ENCODE results near the gene DIS3L2.

Gene DIS3L2

DNA sequence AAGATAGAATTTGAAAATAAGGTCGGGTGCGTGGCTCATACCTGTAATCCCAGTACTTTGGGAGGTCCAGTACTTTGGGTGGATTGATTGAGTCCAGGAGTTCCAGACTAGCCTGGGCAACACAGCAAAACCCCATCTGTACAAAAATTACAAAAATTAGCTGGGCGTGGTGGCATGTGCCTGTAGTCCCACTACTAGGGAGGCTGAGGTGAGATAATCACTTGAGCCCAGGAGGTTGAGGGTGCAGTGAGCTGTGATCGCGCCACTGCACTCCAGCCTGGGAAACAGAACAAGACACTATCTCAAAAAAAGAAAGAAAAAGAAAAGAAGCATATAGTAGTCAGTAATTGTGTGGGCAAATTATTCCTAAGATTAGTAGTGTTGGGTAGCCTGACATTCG is 222.8 kb downstream of the DIS3L2 start:
- H3K4me3 ChIP-seq (ENCODE audit: low read depth, low read length) = no peak overlapping the region
- no peak for TF ChIP-seq CTCF (IDR thresholded peaks at IDR 0.05; ENCODE audit: low read depth, low read length)

- H3K4me3 ChIP-seq (ENCODE audit: low read depth, low read length) = no peak overlapping the region
- TF ChIP-seq CTCF (IDR thresholded peaks at IDR 0.05; ENCODE audit: low read depth, low read length) = no peak
These were observed 229.3 kb downstream of the DIS3L2 start for GRCh38 chr2:232190796-232191195.

- TF ChIP-seq CTCF (IDR thresholded peaks at IDR 0.05; ENCODE audit: low read depth, low read length) = no peak
- no peak overlapping the region for H3K4me3 ChIP-seq (ENCODE audit: low read depth, low read length)
These were observed 234.0 kb downstream of the DIS3L2 start for GRCh38 chr2:232195487-232195886.

DNA sequence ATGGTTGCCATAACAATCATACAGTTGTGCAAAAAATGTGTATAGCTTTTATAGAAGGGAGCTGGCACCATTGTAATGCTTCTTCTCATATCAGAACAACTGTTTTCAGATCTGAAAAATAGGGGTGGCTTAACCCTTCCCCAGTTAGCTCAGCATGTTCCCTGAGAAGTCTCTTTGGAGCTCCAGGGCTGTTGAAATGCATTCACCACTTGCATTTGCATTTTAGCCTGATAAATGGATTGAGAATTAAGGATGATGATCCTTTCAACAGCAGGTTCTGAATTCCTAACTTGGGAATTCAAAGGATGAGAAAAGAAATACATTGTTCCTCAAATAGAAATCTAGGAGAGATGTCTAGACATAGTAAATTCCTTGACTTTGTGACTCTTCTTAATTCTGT is 235.3 kb downstream of the DIS3L2 start:
- H3K4me3 ChIP-seq (ENCODE audit: low read depth, low read length) = no peak overlapping the region
- no peak for TF ChIP-seq CTCF (IDR thresholded peaks at IDR 0.05; ENCODE audit: low read depth, low read length)

GRCh38 chr2:232200195-232200594 is 238.7 kb downstream of the DIS3L2 start:
- H3K4me3 ChIP-seq (ENCODE audit: low read depth, low read length) = no peak overlapping the region
- no peak for TF ChIP-seq CTCF (IDR thresholded peaks at IDR 0.05; ENCODE audit: low read depth, low read length)

DNA sequence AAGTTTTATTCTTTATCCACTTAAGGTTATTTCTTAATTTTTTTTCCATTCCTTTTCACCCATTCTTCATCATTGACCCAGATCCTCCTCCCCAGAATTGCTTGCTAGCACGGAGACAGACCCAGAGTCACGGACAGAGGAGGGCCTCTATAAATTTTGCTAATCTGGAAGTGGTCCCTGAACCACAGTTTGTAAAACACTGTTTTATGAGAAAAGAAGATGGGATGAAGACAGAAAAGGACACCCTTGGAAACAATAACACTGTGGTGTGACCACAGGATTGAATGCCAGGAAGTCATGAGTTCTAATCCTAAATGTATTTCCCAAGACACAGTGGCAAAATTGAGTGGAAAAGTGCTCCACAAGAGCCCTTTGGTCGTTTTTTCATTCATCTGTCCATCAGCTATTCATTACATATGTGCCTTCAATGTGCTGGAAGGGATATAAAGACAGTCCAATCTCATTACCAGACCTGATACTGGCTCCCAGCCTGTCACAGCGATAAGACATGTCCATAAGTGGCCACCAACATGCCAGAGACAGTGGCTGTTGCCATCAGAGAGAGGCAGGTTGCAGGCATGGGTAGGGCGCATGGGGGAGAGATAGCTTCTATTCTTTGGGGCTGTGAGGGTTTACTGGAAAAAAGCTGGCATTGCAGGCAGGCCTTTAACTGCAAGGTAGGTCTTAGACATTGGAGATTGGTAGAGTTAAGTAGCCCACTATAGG is 241.8 kb downstream of the DIS3L2 start:
- TF ChIP-seq CTCF (IDR thresholded peaks at IDR 0.05; ENCODE audit: low read depth, low read length) = no peak

DNA sequence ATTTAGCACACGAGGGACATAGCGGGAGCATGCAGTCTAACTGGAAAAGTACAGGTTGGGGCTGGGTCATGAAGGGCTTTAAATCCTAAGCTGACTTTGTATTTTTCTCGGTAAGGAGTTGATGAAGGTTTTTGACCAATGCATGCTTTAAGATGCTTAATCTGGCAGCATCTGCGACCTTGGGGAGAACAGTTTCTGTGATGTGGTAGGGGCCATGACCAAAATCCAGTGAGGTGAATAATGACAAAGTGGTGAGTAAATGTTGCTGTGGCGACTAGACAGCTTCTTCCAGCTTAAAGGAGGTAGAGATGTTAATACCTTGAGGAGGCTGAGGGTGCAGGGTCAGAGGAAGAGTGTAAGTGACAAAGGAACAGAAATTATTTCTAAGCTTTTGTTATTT is 242.4 kb downstream of the DIS3L2 start:
- no peak overlapping the region for H3K4me3 ChIP-seq (ENCODE audit: low read depth, low read length)
- no peak for TF ChIP-seq CTCF (IDR thresholded peaks at IDR 0.05; ENCODE audit: low read depth, low read length)

More for the DNA sequence above, 241.8 kb downstream of the DIS3L2 start:
- H3K4me3 ChIP-seq (ENCODE audit: low read depth, low read length) = no peak overlapping the region

Measured in WI38 (cell line).